GM12878 (cell line): ENCODE measurements around the gene TRPV5. TPM values are rescaled to one million over a fixed set of nuclear protein-coding genes. Genes with fewer than 3 reads are reported as not detected.

ENCODE experiments used
- ATAC-seq: fragments of 200-7000 bp; cut with Tn5 transposase; 3 replicates; pipeline ENCODE4 v1.9.1; 2020; ENCODE audit warnings: mild to moderate bottlenecking, moderate library complexity
- BruUV-seq: library from RNA; stranded (reverse); fragments of 400-500 nt; replicated peaks from 2 replicates; lab custom pipeline; 2021; lab: Mats Ljungman, UMichigan
- CTCF ChIA-PET: fragments of 300-600 bp; sonication (Branson Sonifier 250); formaldehyde crosslinking; extraction: SDS; loops from one replicate; lab custom pipeline; 2021; ENCODE audit warnings: inconsistent platforms; lab: Yijun Ruan, JAX
- POLR2A ChIA-PET: fragments of 350-600 bp; formaldehyde crosslinking; extraction: SDS; loops from one replicate; lab custom pipeline; 2021; ENCODE audit warnings: inconsistent platforms; lab: Charles Lee
- RAD21 ChIA-PET: fragments of 300-600 bp; sonication (Branson Sonifier 250); formaldehyde crosslinking; loops from one replicate; lab custom pipeline; 2023; ENCODE audit warnings: antibody characterized with exemption; ENCODE audit not compliant: unreplicated experiment; lab: Charles Lee
- SMC1A ChIA-PET: fragments of 300-600 bp; sonication (Branson Sonifier 250); formaldehyde crosslinking; loops from one replicate; lab custom pipeline; 2023; ENCODE audit not compliant: unreplicated experiment, uncharacterized antibody; lab: Charles Lee
- DNase-seq: peaks from one replicate; pipeline ENCODE4 v3.0.0-alpha.2; 2011; ENCODE audit warnings: low read depth, low spot score
- FAIRE-seq: peaks from 3 replicates; lab custom pipeline; 2011; peaks lifted over from hg19 to GRCh38; lab: Jason Lieb, UNC
- H2AFZ ChIP-seq: 2 replicates; pipeline ENCODE4 v1.6.0; 2011; ENCODE audit warnings: low read depth, low read length, control low read depth; ENCODE audit not compliant: control insufficient read depth
- H3K27ac ChIP-seq: 2 replicates; pipeline ENCODE4 v1.5.1; 2011; ENCODE audit warnings: control low read depth; ENCODE audit not compliant: control insufficient read depth, insufficient read depth
- H3K27me3 ChIP-seq, 2 experiments: replicated peaks in 1 of 2; 2 replicates each; pipeline versions ENCODE4 v1.6.0 to v1.6.1; 2011; ENCODE audit warnings: low read length in 1 of 2; ENCODE audit not compliant: control insufficient read depth in 2 of 2, insufficient read depth in 2 of 2
- H3K36me3 ChIP-seq, 2 experiments: 2 replicates each; pipeline ENCODE4 v1.5.1; 2011; ENCODE audit warnings: low read length in 1 of 2; ENCODE audit not compliant: control insufficient read depth in 2 of 2, insufficient read depth in 2 of 2
- H3K4me1 ChIP-seq: 2 replicates; pipeline ENCODE4 v1.6.1; 2011; ENCODE audit warnings: mild to moderate bottlenecking, low read length, moderate library complexity, mixed read lengths; ENCODE audit not compliant: control insufficient read depth, insufficient read depth
- H3K4me2 ChIP-seq: 2 replicates; pipeline ENCODE4 v1.6.0; 2011; ENCODE audit warnings: control low read depth; ENCODE audit not compliant: control insufficient read depth, insufficient read depth
- H3K4me3 ChIP-seq: fragments of 200-600 bp; sonication (generic); 2 replicates; pipeline ENCODE4 v1.5.1; 2016
- H3K79me2 ChIP-seq: 2 replicates; pipeline ENCODE4 v1.6.0; 2011; ENCODE audit warnings: low read length; ENCODE audit not compliant: control insufficient read depth, insufficient read depth
- H3K9ac ChIP-seq: 2 replicates; pipeline ENCODE4 v1.8.0; 2011; ENCODE audit warnings: low read length, control low read depth, mixed read lengths; ENCODE audit not compliant: control insufficient read depth, insufficient read depth
- H3K9me3 ChIP-seq: replicated peaks from 3 replicates; pipeline ENCODE4 v1.5.1; 2011; ENCODE audit warnings: mild to moderate bottlenecking, low read length; ENCODE audit not compliant: control insufficient read depth, insufficient read depth
- H4K20me1 ChIP-seq: 2 replicates; pipeline ENCODE4 v1.6.0; 2011; ENCODE audit not compliant: control insufficient read depth, insufficient read depth
- MXI1 ChIP-seq: fragments of 150-350 bp; IDR thresholded peaks from 2 replicates; pipeline ENCODE4 v1.6.1; 2011; ENCODE audit warnings: low read depth, mild to moderate bottlenecking, inconsistent platforms, low read length, improper control_type of control experiment
- PML ChIP-seq: IDR thresholded peaks from 2 replicates; pipeline ENCODE4 v1.6.1; 2012; ENCODE audit warnings: low read length, inconsistent platforms
- RCOR1 ChIP-seq: conservative IDR thresholded peaks from 2 replicates; pipeline ENCODE4 v1.6.1; 2012; ENCODE audit warnings: low read depth, low read length, improper control_type of control experiment
- SREBF2 ChIP-seq: IDR thresholded peaks from 2 replicates; pipeline ENCODE4 v1.6.1; 2012; ENCODE audit warnings: mild to moderate bottlenecking, low read length
- WGBS: methylation state at CpG from one replicate; pipeline ENCODE4 v1.1.6; 2016; ENCODE audit warnings: low lambda C conversion rate; ENCODE audit not compliant: insufficient replicate concordance, insufficient coverage; ENCODE audit errors: missing lambda C conversion rate; 5-methylcytosine and 5-hydroxymethylcytosine counted together
- in situ Hi-C: fragments of 300-500 bp; cut with MboI; formaldehyde crosslinking; loops from 9 replicates; pipeline ENCODE4 v1.14.3; 2018; ENCODE audit warnings: mixed read lengths
- intact Hi-C: fragments of 100-400 bp; cut with micrococcal nuclease; formaldehyde crosslinking; loops from one replicate; pipeline ENCODE4 v1.14.2; 2022; ENCODE audit not compliant: unreplicated experiment
- polyA plus RNA-seq, 11 experiments: library from polyadenylated mRNA; depleted of rRNA in 4 of 11; unstranded in 6 of 11; stranded (reverse) in 5 of 11; fragments of >200 nt; fragmentation: Nextera tagmentation in 4 of 11; fragmentation: Illumina TruSeq in 1 of 11; extraction: Ambion mirVana in 4 of 11; extraction: Trizol in 1 of 11; gene quantifications; 1 replicate in 1 of 11; 2 replicates in 10 of 11; pipeline versions ENCODE4 v1.2.1 to v1.2.3, GENCODE V29; 2011 to 2016; ENCODE audit warnings: inconsistent platforms in 2 of 11, missing spikeins in 2 of 11, low read depth in 1 of 11
- total RNA-seq, 4 experiments: library from RNA; depleted of rRNA in 3 of 4; stranded (reverse); fragments of >200 nt in 3 of 4; fragmentation: Illumina TruSeq in 1 of 4; extraction: Trizol in 1 of 4; gene quantifications; 2 replicates each; pipeline versions ENCODE4 v1.2.1 to v1.2.3, GENCODE V29; 2013 to 2021
- TF ChIP-seq, protein P1 (sequence below): fragments of 150-350 bp; IDR thresholded peaks from 2 replicates; pipeline ENCODE4 v1.6.1; 2014; ENCODE audit warnings: mild to moderate bottlenecking, low read depth, low read length
- TF ChIP-seq, protein P2 (sequence below): IDR thresholded peaks from 2 replicates; pipeline ENCODE4 v1.6.1; 2012; ENCODE audit warnings: improper control_type of control experiment, low read depth, low read length; ENCODE audit not compliant: insufficient replicate concordance

TRPV5 gene
- total and polyA plus RNA-seq, 10 of the 15 experiments (the other 5 are each of a cell fraction or from before 2014, with no cell fraction given): not detected

DNA sequence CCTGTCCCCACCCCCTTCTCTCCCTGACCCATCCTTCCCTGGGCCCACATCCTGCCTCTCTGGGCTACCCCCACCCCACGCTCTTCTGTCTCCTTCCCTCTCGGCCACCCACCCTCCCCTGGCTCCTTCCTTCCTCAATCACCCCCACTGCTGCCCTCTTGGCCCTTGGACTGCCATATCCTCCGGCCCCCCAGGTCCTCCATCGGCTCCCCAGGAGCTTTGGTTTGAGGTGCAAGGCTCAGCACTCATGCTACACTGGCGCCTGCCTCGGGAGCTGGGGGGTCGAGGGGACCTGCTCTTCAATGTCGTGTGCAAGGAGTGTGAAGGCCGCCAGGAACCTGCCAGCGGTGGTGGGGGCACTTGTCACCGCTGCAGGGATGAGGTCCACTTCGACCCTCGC is 67.8 kb downstream of the TRPV5 start:
- DNase-seq (no peak), ATAC-seq (no peak), FAIRE-seq (no peak)
- no peak overlapping the region for H3K4me2 ChIP-seq
- no peak overlapping the region for H3K4me3 ChIP-seq
- no peaks in the 10 kb centered on the region; a peak in 1 of 4 replicates for H3K27me3 ChIP-seq
- ChIA-PET POLR2A (no interaction called here), SMC1A (interaction anchor here (0.5 to 2.5 kb wide), 9 partner anchors 26 to 195 kb away, joined by 3 to 10 read pairs (median 4); no protein-coding TSS in a partner anchor), RAD21 (interaction anchor here (0.8 to 2.5 kb wide), 6 partner anchors 12 to 263 kb away, joined by 3 to 23 read pairs (median 9); partner anchors contain the start of gene EPHB6), CTCF (interaction anchor here (0.7 to 2.0 kb wide), 17 partner anchors 10 to 331 kb away, joined by 3 to 11 read pairs (median 3); no protein-coding TSS in a partner anchor)
- TF ChIP-seq RCOR1: no peak
- no peak for TF ChIP-seq MXI1
- no peak for TF ChIP-seq PML
- no peak for TF ChIP-seq SREBF2
- intact Hi-C loops: loop anchor here (1.0 kb wide), 1 partner anchor 233 kb away; no protein-coding TSS in a partner anchor
- H3K27ac ChIP-seq: no peak overlapping the region
- no peaks in the 10 kb centered on the region for H3K36me3 ChIP-seq
- no peak overlapping the region for H3K9ac ChIP-seq
- no peaks in the 10 kb centered on the region for H3K4me1 ChIP-seq
- in situ Hi-C loops: no loop called here
- no peaks in the 10 kb centered on the region for H3K9me3 ChIP-seq
- WGBS: 12% methylated on average over 11 of the region's 13 CpGs
- no peaks in the 10 kb centered on the region for H4K20me1 ChIP-seq
- no peak overlapping the region for H2AFZ ChIP-seq
- no peaks in the 10 kb centered on the region for H3K79me2 ChIP-seq
- BruUV-seq: no TSS peak

DNA sequence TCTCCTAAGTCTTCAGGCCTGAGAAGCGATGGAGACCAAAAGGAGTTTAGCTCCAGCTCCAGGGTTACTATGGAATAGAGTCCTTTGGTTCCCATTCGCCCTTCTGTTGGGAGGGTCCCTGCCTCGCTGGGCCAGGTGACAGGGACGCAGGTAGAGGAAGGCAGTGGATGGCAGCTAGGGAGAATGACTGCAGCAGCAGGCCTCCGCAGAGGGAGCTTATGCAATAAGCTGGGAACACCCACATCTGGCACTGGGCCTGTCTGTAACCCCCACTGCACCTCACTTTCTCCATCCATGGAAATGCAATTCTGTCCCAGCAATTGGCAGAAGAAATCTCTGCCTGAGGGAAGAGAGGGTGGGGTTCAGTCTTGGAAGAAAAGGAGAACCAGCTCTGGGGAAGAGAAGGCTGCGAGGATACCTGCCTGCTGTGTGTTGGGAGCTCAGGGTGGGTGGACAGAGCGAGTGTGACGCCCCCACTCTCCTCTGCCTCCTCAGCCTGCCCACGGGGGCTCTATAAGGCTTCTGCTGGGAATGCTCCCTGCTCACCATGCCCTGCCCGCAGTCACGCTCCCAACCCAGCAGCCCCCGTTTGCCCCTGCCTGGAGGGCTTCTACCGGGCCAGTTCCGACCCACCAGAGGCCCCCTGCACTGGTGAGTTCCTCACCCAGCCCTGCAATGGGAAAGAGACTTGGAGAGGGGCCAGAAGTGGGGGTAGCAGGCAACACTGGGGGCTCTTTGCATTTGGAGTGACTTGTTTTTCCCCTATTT is 68.4 kb downstream of the TRPV5 start:
- Histone ChIP-seq H3K79me2 (no peaks in the 10 kb centered on the region), H3K4me1 (no peaks in the 10 kb centered on the region), H3K4me3 (no peak overlapping the region), H3K9ac (no peak overlapping the region), H3K4me2 (no peak overlapping the region), H4K20me1 (no peaks in the 10 kb centered on the region), H3K9me3 (no peaks in the 10 kb centered on the region), H3K27me3 (no peaks in the 10 kb centered on the region; a peak in 1 of 4 replicates), H3K36me3 (no peaks in the 10 kb centered on the region), H2AFZ (no peak overlapping the region), H3K27ac (no peak overlapping the region)
- ChIA-PET POLR2A (no interaction called here), RAD21 (interaction anchor here (0.8 to 2.5 kb wide), 5 partner anchors 11 to 262 kb away, joined by 3 to 9 read pairs (median 9); partner anchors contain the start of gene EPHB6), SMC1A (interaction anchor here (1.1 to 2.5 kb wide), 5 partner anchors 50 to 195 kb away, joined by 3 to 10 read pairs (median 6); no protein-coding TSS in a partner anchor), CTCF (interaction anchor here (1.5 to 1.9 kb wide), 5 partner anchors 16 to 330 kb away, joined by 3 to 10 read pairs (median 8); no protein-coding TSS in a partner anchor)
- 16% methylated on average over 14 of the region's 14 CpGs for WGBS
- FAIRE-seq: no peak
- no TSS peak for BruUV-seq
- ATAC-seq: no peak
- no peak for DNase-seq
- in situ Hi-C loops (no loop called here), intact Hi-C loops (no loop called here)
- TF ChIP-seq, protein P1, sequence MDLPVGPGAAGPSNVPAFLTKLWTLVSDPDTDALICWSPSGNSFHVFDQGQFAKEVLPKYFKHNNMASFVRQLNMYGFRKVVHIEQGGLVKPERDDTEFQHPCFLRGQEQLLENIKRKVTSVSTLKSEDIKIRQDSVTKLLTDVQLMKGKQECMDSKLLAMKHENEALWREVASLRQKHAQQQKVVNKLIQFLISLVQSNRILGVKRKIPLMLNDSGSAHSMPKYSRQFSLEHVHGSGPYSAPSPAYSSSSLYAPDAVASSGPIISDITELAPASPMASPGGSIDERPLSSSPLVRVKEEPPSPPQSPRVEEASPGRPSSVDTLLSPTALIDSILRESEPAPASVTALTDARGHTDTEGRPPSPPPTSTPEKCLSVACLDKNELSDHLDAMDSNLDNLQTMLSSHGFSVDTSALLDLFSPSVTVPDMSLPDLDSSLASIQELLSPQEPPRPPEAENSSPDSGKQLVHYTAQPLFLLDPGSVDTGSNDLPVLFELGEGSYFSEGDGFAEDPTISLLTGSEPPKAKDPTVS: no peak
- TF ChIP-seq, protein P2, sequence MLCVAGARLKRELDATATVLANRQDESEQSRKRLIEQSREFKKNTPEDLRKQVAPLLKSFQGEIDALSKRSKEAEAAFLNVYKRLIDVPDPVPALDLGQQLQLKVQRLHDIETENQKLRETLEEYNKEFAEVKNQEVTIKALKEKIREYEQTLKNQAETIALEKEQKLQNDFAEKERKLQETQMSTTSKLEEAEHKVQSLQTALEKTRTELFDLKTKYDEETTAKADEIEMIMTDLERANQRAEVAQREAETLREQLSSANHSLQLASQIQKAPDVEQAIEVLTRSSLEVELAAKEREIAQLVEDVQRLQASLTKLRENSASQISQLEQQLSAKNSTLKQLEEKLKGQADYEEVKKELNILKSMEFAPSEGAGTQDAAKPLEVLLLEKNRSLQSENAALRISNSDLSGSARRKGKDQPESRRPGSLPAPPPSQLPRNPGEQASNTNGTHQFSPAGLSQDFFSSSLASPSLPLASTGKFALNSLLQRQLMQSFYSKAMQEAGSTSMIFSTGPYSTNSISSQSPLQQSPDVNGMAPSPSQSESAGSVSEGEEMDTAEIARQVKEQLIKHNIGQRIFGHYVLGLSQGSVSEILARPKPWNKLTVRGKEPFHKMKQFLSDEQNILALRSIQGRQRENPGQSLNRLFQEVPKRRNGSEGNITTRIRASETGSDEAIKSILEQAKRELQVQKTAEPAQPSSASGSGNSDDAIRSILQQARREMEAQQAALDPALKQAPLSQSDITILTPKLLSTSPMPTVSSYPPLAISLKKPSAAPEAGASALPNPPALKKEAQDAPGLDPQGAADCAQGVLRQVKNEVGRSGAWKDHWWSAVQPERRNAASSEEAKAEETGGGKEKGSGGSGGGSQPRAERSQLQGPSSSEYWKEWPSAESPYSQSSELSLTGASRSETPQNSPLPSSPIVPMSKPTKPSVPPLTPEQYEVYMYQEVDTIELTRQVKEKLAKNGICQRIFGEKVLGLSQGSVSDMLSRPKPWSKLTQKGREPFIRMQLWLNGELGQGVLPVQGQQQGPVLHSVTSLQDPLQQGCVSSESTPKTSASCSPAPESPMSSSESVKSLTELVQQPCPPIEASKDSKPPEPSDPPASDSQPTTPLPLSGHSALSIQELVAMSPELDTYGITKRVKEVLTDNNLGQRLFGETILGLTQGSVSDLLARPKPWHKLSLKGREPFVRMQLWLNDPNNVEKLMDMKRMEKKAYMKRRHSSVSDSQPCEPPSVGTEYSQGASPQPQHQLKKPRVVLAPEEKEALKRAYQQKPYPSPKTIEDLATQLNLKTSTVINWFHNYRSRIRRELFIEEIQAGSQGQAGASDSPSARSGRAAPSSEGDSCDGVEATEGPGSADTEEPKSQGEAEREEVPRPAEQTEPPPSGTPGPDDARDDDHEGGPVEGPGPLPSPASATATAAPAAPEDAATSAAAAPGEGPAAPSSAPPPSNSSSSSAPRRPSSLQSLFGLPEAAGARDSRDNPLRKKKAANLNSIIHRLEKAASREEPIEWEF: no peak
